Measurements from ENCODE around the gene TXNDC11. TPM values are rescaled to one million over a fixed set of nuclear protein-coding genes. Genes with fewer than 3 reads are reported as not detected.

The TXNDC11 gene
- total and polyA plus RNA-seq, 2 donors (not counting 3 experiments of a cell fraction or from before 2014, with no cell fraction given), result 42.5 to 66.0 TPM

- H3K79me2 ChIP-seq (ENCODE audit: control insufficient read depth, insufficient read depth, low read length), result no peaks in the 10 kb centered on the region
- no peaks in the 10 kb centered on the region for H3K9me1 ChIP-seq (replicated peaks; ENCODE audit: control insufficient read depth, extremely low read depth, insufficient read depth, low read length)
- H4K20me1 ChIP-seq (replicated peaks; ENCODE audit: control insufficient read depth, extremely low read depth, insufficient read depth, low read length), result no peaks in the 10 kb centered on the region
- no peaks in the 10 kb centered on the region for H3K9me3 ChIP-seq (replicated peaks; ENCODE audit: control insufficient read depth, insufficient read depth, low read length)
- intact Hi-C loops (cut with micrococcal nuclease), result no loop called here
- BruUV-seq (replicated peaks), result no TSS peak
- POLR2A ChIA-PET, result no interaction called here
- CTCF ChIA-PET, result no interaction called here
- no peaks in the 10 kb centered on the region for H3K4me1 ChIP-seq (ENCODE audit: control insufficient read depth, extremely low read depth, insufficient read depth, low read length)
- no peak for FAIRE-seq
- H3K36me3 ChIP-seq (ENCODE audit: control insufficient read depth in 2 of 2, extremely low read depth in 1 of 2, insufficient read depth in 2 of 2, low read length in 2 of 2), result peaks cover 13 to 29% of the 10 kb centered on the region in 2 experiments
- no peak overlapping the region for H2AFZ ChIP-seq (ENCODE audit: low read depth, low read length)
- H3K9ac ChIP-seq (replicated peaks; ENCODE audit: extremely low read depth, insufficient read depth, low read length), result no peak overlapping the region
- no peak overlapping the region for H3K4me3 ChIP-seq (replicated peaks in 1 of 3; ENCODE audit: insufficient read depth in 1 of 3, low read depth in 1 of 3, low read length in 3 of 3)
- no peak overlapping the region for H3K4me2 ChIP-seq (ENCODE audit: insufficient read depth, low read length)
- no peak overlapping the region for H3K27ac ChIP-seq (ENCODE audit: insufficient read depth, low read depth, low read length)
- dilution Hi-C loops (cut with MboI; ENCODE audit: extremely low pct_ligation_motif_present, low sequenced_read_pairs), result no loop called here
- H3K27me3 ChIP-seq (ENCODE audit: control insufficient read depth in 2 of 2, insufficient read depth in 2 of 2, low read length in 2 of 2), result no peaks in the 10 kb centered on the region
- no peak for TF ChIP-seq MYC (IDR thresholded peaks at IDR 0.05; ENCODE audit: low read depth, low read length)
- TF ChIP-seq MAX (IDR thresholded peaks at IDR 0.05; ENCODE audit: insufficient read depth, insufficient read length), result no peak
- TF ChIP-seq FOS (IDR thresholded peaks at IDR 0.05; ENCODE audit: borderline replicate concordance, insufficient read depth, low read length), result peak; percentile 19
- TF ChIP-seq CTCF (IDR thresholded peaks at IDR 0.05; ENCODE audit: extremely low read depth in 1 of 2, insufficient read depth in 1 of 2, low read depth in 1 of 2, low read length in 2 of 2), result no peak
- no peak for TF ChIP-seq POLR2A (IDR thresholded peaks at IDR 0.05; ENCODE audit: low read depth, low read length)
- no peak for TF ChIP-seq EZH2 (IDR thresholded peaks at IDR 0.05; ENCODE audit: borderline replicate concordance, low read depth, low read length, severe bottlenecking)
- TF ChIP-seq GATA2 (IDR thresholded peaks at IDR 0.05; ENCODE audit: insufficient read depth, insufficient read length, low read depth, low read length), result no peak
- TF ChIP-seq POLR2AphosphoS5 (IDR thresholded peaks at IDR 0.05; ENCODE audit: insufficient read depth, low read depth, low read length), result no peak
- TF ChIP-seq JUN (IDR thresholded peaks at IDR 0.05; ENCODE audit: borderline replicate concordance, insufficient read depth, insufficient read length, low read depth), result peak; percentile 36
- no peak for DNase-seq (ENCODE audit: low read depth, low spot score)
These were observed 60.0 kb downstream of the TXNDC11 start for GRCh38 chr16:11682655-11683096.

Measured in endothelial cell of umbilical vein (primary cell).